ENCODE results near the gene PCMT1. TPM values are rescaled to one million over a fixed set of nuclear protein-coding genes. Genes with fewer than 3 reads are reported as not detected.

PCMT1 gene
- total RNA-seq, 3 donors from 2014 or later, result 51.9 to 72.4 (median 57.9) TPM

- Histone ChIP-seq H3K36me3 (ENCODE audit: low read depth) (no peaks in the 10 kb centered on the region), H3K9me3 (no peaks in the 10 kb centered on the region), H3K4me3 (no peak overlapping the region), H3K4me1 (ENCODE audit: low read depth) (no peaks in the 10 kb centered on the region)
- intact Hi-C loops (cut with DNase I, micrococcal nuclease), result no loop called here
- ATAC-seq, result no peak
- no peak for TF ChIP-seq CTCF (IDR thresholded peaks at IDR 0.05)
- DNase-seq, result no peak
These were observed 81.3 kb downstream of the PCMT1 start for GRCh38 chr6:149830731-149831307.

- no peak for ATAC-seq
- intact Hi-C loops (cut with DNase I, micrococcal nuclease), result no loop called here
- TF ChIP-seq CTCF (IDR thresholded peaks at IDR 0.05), result no peak
- Histone ChIP-seq H3K36me3 (ENCODE audit: low read depth) (no peaks in the 10 kb centered on the region), H3K4me1 (ENCODE audit: low read depth) (no peaks in the 10 kb centered on the region), H3K4me3 (no peak overlapping the region), H3K9me3 (no peaks in the 10 kb centered on the region)
- no peak for DNase-seq
These were observed 81.8 kb downstream of the PCMT1 start for GRCh38 chr6:149831308-149831820.

- Histone ChIP-seq H3K9me3 (no peaks in the 10 kb centered on the region), H3K4me1 (ENCODE audit: low read depth) (no peaks in the 10 kb centered on the region), H3K4me3 (no peak overlapping the region), H3K36me3 (ENCODE audit: low read depth) (no peaks in the 10 kb centered on the region)
- no peak for TF ChIP-seq CTCF (IDR thresholded peaks at IDR 0.05)
- ATAC-seq, result no peak
- intact Hi-C loops (cut with DNase I, micrococcal nuclease), result no loop called here
- no peak for DNase-seq
These were observed 84.1 kb downstream of the PCMT1 start for GRCh38 chr6:149833651-149834050.

- TF ChIP-seq CTCF (IDR thresholded peaks at IDR 0.05), result peak; percentile 66
- Histone ChIP-seq H3K4me1 (ENCODE audit: low read depth) (no peaks in the 10 kb centered on the region), H3K36me3 (ENCODE audit: low read depth) (no peaks in the 10 kb centered on the region), H3K4me3 (no peak overlapping the region), H3K9me3 (no peaks in the 10 kb centered on the region)
- intact Hi-C loops (cut with DNase I, micrococcal nuclease), result loop anchor here in 1 of 2 donors (5.0 kb wide), 1 partner anchor 93 kb away; no protein-coding TSS in a partner anchor
- peak in 1 of 3 donors; percentile 89 for DNase-seq
- peak; percentile 75 for ATAC-seq
These were observed 85.3 kb downstream of the PCMT1 start for GRCh38 chr6:149834513-149835481.

GRCh38 chr6:149840345-149841075 lies 91.0 kb downstream of the PCMT1 start:
- Histone ChIP-seq H3K4me3 (no peak overlapping the region), H3K4me1 (ENCODE audit: low read depth) (peaks cover 13% of the 10 kb centered on the region), H3K36me3 (ENCODE audit: low read depth) (peaks cover 5% of the 10 kb centered on the region), H3K9me3 (no peaks in the 10 kb centered on the region)
- intact Hi-C loops (cut with DNase I, micrococcal nuclease), result loop anchor here in 1 of 2 donors (5.0 kb wide), 1 partner anchor 87 kb away; no protein-coding TSS in a partner anchor
- peak; percentile 70 to 90 (median 78) for DNase-seq
- TF ChIP-seq CTCF (IDR thresholded peaks at IDR 0.05), result peak; percentile 34
- ATAC-seq, result peak; percentile 92
